OCI-LY3 (cell line): ENCODE results near the gene SPAG9.
"Not testable (repeated sequence)": the region's sequence is repeated elsewhere in the genome, so short reads cannot be mapped to it uniquely, and the experiment has no call there.

Experiments used
- CTCF ChIP-seq: fragments of 200-600, 300-600 bp; sonication (generic); IDR thresholded peaks from 2 replicates; pipeline ENCODE4 v1.5.1; 2014; ENCODE audit warnings: antibody characterized with exemption, low read length, low read depth
- EZH2phosphoT487 ChIP-seq: fragments of 200-600 bp; shearing (Covaris generic); IDR thresholded peaks from 2 replicates; pipeline ENCODE4 v1.6.1; 2018; ENCODE audit warnings: antibody characterized with exemption, mixed run types, low read depth

- not testable (repeated sequence) for TF ChIP-seq CTCF, EZH2phosphoT487
Measured at GRCh38 chr17:51122473-51123115, 1.9 kb upstream of the SPAG9 start.
